ENCODE data around the gene JUNB. TPM values are rescaled to one million over a fixed set of nuclear protein-coding genes. Genes with fewer than 3 reads are reported as not detected.

Gene JUNB
- total and polyA plus RNA-seq, 2 of the 13 experiments (the other 11 are each of a cell fraction or from before 2014, with no cell fraction given): 7.7 to 8.2 TPM

DNA sequence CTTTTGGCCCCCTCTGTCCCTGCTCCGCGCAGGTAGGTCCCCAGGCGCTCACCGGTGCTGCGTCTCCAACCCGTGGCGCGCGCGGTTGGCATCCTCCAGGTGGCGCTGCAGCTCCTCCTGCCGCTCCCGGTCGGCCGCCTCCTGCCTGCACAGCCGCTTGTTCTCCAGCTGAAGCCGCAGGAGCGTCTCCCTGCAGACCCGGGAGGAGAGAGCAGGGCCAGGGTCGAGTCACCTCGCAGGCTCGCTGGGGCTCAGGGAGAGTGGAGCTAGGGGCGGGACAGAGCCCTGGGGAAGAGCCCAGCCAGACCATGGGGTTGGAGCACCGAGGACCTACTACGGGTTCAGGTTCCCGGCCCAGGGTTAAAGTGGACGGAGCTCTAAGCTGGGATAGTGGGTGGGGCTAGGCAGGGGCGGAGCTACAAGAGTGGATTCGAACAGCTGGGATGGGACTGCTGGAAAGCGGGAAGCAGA lies 25.2 kb upstream of the JUNB start (continued):
- TF ChIP-seq, protein P1, sequence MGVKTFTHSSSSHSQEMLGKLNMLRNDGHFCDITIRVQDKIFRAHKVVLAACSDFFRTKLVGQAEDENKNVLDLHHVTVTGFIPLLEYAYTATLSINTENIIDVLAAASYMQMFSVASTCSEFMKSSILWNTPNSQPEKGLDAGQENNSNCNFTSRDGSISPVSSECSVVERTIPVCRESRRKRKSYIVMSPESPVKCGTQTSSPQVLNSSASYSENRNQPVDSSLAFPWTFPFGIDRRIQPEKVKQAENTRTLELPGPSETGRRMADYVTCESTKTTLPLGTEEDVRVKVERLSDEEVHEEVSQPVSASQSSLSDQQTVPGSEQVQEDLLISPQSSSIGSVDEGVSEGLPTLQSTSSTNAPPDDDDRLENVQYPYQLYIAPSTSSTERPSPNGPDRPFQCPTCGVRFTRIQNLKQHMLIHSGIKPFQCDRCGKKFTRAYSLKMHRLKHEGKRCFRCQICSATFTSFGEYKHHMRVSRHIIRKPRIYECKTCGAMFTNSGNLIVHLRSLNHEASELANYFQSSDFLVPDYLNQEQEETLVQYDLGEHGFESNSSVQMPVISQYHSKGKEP (CRISPR knock-in tag; IDR thresholded peaks at IDR 0.05): no peak
- TF ChIP-seq SPEN (CRISPR knock-in tag; IDR thresholded peaks at IDR 0.05; ENCODE audit: low read depth): peak; percentile 77
- TF ChIP-seq ZNF678 (CRISPR knock-in tag; IDR thresholded peaks at IDR 0.05): no peak
- 0 out of 4 replicates have a peak, but pooled peaks of 1 of the 2 experiments have one; percentile 32 for TF ChIP-seq POLR2A (IDR thresholded peaks at IDR 0.05; ENCODE audit: insufficient read depth in 1 of 2, low read depth in 2 of 2, low read length in 2 of 2)
- TF ChIP-seq KDM6A (CRISPR knock-in tag; IDR thresholded peaks at IDR 0.05; ENCODE audit: low read depth): no peak
- peak; percentile 44; the same call in 1 of the 2 replicates for TF ChIP-seq SP4 (CRISPR knock-in tag; IDR thresholded peaks at IDR 0.05)
- TF ChIP-seq, protein P2, sequence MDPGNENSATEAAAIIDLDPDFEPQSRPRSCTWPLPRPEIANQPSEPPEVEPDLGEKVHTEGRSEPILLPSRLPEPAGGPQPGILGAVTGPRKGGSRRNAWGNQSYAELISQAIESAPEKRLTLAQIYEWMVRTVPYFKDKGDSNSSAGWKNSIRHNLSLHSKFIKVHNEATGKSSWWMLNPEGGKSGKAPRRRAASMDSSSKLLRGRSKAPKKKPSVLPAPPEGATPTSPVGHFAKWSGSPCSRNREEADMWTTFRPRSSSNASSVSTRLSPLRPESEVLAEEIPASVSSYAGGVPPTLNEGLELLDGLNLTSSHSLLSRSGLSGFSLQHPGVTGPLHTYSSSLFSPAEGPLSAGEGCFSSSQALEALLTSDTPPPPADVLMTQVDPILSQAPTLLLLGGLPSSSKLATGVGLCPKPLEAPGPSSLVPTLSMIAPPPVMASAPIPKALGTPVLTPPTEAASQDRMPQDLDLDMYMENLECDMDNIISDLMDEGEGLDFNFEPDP (CRISPR knock-in tag; conservative IDR thresholded peaks at IDR 0.05): no peak
- TF ChIP-seq, protein P3, sequence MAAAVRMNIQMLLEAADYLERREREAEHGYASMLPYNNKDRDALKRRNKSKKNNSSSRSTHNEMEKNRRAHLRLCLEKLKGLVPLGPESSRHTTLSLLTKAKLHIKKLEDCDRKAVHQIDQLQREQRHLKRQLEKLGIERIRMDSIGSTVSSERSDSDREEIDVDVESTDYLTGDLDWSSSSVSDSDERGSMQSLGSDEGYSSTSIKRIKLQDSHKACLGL (CRISPR knock-in tag; IDR thresholded peaks at IDR 0.05): peak; percentile 57; the same call in 1 of the 2 replicates
- 0 out of 2 replicates have a peak, but pooled peaks have one; percentile 33 for TF ChIP-seq NRL (CRISPR knock-in tag; IDR thresholded peaks at IDR 0.05; ENCODE audit: borderline replicate concordance)
- peak; percentile 58; the same call in 1 of the 2 replicates for TF ChIP-seq MXD4 (CRISPR knock-in tag; IDR thresholded peaks at IDR 0.05)
- no peak for TF ChIP-seq ZNF337 (CRISPR knock-in tag; IDR thresholded peaks at IDR 0.05; ENCODE audit: borderline replicate concordance, low read depth)
- no peak for TF ChIP-seq ZNF224 (CRISPR knock-in tag; IDR thresholded peaks at IDR 0.05)
- TF ChIP-seq, protein P4, sequence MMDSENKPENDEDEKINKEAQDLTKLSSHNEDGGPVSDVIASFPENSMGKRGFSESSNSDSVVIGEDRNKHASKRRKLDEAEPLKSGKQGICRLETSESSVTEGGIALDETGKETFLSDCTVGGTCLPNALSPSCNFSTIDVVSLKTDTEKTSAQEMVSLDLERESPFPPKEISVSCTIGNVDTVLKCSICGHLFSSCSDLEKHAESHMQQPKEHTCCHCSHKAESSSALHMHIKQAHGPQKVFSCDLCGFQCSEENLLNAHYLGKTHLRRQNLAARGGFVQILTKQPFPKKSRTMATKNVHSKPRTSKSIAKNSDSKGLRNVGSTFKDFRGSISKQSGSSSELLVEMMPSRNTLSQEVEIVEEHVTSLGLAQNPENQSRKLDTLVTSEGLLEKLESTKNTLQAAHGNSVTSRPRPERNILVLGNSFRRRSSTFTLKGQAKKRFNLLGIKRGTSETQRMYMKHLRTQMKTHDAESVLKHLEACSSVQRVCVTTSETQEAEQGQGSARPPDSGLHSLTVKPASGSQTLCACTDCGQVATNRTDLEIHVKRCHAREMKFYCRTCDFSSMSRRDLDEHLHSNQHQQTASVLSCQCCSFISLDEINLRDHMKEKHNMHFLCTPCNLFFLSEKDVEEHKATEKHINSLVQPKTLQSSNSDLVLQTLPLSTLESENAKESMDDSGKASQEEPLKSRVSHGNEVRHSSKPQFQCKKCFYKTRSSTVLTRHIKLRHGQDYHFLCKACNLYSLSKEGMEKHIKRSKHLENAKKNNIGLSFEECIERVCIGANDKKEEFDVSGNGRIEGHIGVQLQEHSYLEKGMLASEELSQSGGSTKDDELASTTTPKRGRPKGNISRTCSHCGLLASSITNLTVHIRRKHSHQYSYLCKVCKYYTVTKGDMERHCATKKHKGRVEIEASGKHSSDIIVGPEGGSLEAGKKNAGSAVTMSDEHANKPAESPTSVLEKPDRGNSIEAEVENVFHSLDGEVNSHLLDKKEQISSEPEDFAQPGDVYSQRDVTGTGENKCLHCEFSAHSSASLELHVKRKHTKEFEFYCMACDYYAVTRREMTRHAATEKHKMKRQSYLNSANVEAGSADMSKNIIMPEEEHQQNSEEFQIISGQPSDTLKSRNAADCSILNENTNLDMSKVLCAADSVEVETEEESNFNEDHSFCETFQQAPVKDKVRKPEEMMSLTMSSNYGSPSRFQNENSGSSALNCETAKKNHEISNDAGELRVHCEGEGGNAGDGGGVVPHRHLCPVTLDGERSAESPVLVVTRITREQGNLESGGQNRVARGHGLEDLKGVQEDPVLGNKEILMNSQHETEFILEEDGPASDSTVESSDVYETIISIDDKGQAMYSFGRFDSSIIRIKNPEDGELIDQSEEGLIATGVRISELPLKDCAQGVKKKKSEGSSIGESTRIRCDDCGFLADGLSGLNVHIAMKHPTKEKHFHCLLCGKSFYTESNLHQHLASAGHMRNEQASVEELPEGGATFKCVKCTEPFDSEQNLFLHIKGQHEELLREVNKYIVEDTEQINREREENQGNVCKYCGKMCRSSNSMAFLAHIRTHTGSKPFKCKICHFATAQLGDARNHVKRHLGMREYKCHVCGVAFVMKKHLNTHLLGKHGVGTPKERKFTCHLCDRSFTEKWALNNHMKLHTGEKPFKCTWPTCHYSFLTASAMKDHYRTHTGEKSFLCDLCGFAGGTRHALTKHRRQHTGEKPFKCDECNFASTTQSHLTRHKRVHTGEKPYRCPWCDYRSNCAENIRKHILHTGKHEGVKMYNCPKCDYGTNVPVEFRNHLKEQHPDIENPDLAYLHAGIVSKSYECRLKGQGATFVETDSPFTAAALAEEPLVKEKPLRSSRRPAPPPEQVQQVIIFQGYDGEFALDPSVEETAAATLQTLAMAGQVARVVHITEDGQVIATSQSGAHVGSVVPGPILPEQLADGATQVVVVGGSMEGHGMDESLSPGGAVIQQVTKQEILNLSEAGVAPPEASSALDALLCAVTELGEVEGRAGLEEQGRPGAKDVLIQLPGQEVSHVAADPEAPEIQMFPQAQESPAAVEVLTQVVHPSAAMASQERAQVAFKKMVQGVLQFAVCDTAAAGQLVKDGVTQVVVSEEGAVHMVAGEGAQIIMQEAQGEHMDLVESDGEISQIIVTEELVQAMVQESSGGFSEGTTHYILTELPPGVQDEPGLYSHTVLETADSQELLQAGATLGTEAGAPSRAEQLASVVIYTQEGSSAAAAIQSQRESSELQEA (CRISPR knock-in tag; IDR thresholded peaks at IDR 0.05; ENCODE audit: not compliant biosample characterization): no peak
- TF ChIP-seq, protein P5, sequence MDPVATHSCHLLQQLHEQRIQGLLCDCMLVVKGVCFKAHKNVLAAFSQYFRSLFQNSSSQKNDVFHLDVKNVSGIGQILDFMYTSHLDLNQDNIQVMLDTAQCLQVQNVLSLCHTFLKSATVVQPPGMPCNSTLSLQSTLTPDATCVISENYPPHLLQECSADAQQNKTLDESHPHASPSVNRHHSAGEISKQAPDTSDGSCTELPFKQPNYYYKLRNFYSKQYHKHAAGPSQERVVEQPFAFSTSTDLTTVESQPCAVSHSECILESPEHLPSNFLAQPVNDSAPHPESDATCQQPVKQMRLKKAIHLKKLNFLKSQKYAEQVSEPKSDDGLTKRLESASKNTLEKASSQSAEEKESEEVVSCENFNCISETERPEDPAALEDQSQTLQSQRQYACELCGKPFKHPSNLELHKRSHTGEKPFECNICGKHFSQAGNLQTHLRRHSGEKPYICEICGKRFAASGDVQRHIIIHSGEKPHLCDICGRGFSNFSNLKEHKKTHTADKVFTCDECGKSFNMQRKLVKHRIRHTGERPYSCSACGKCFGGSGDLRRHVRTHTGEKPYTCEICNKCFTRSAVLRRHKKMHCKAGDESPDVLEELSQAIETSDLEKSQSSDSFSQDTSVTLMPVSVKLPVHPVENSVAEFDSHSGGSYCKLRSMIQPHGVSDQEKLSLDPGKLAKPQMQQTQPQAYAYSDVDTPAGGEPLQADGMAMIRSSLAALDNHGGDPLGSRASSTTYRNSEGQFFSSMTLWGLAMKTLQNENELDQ (CRISPR knock-in tag; IDR thresholded peaks at IDR 0.05; ENCODE audit: borderline replicate concordance): no peak
- TF ChIP-seq ZNF660 (CRISPR knock-in tag; IDR thresholded peaks at IDR 0.05; ENCODE audit: borderline replicate concordance, low read depth): no peak

Measured in HepG2 (cell line).